ENCODE measurements around the gene AFDN. TPM values are rescaled to one million over a fixed set of nuclear protein-coding genes. Genes with fewer than 3 reads are reported as not detected.

AFDN gene
- total and polyA plus RNA-seq, 2 experiments from 2014 or later: 130 to 198 TPM

DNA sequence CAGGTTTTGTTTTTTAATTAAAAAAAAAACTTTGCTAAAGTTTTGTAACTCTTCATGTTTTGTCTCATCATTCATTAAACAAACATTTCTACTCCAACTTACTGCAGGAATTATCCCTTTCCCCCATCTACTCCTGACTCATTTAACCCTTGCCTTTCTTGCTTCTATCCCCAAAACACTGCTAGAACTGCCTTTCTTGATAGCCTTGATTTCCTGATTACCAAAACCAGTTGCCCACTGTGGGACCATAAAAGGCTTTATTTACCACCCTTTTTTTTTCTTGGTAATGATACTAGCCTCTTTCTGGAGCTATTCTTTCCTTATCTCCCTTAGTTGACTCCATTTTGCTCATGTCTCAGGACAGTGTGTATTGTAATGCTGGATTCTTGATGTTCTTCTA, 15.3 kb downstream of the AFDN start:
- peaks cover 100% of the 10 kb centered on the region for H3K79me2 ChIP-seq
- H3K27ac ChIP-seq: no peak overlapping the region
- peaks cover 36% of the 10 kb centered on the region for H3K4me1 ChIP-seq (ENCODE audit: insufficient read depth)
- H3K9me2 ChIP-seq (replicated peaks; ENCODE audit: insufficient read depth): no peaks in the 10 kb centered on the region
- no peaks in the 10 kb centered on the region for H3K9me3 ChIP-seq (ENCODE audit: low read depth)
- H3K36me3 ChIP-seq (replicated peaks; ENCODE audit: insufficient read depth, low read depth): no peaks in the 10 kb centered on the region
- no peak overlapping the region for H3K4me3 ChIP-seq
- no peak for DNase-seq (ENCODE audit: low spot score)
- TF ChIP-seq EZH2phosphoT487 (IDR thresholded peaks at IDR 0.05; ENCODE audit: low read depth, severe bottlenecking, unreplicated experiment) (no peak), EZH2 (IDR thresholded peaks at IDR 0.05; ENCODE audit: borderline replicate concordance) (no peak)
- TF ChIP-seq, protein P1, sequence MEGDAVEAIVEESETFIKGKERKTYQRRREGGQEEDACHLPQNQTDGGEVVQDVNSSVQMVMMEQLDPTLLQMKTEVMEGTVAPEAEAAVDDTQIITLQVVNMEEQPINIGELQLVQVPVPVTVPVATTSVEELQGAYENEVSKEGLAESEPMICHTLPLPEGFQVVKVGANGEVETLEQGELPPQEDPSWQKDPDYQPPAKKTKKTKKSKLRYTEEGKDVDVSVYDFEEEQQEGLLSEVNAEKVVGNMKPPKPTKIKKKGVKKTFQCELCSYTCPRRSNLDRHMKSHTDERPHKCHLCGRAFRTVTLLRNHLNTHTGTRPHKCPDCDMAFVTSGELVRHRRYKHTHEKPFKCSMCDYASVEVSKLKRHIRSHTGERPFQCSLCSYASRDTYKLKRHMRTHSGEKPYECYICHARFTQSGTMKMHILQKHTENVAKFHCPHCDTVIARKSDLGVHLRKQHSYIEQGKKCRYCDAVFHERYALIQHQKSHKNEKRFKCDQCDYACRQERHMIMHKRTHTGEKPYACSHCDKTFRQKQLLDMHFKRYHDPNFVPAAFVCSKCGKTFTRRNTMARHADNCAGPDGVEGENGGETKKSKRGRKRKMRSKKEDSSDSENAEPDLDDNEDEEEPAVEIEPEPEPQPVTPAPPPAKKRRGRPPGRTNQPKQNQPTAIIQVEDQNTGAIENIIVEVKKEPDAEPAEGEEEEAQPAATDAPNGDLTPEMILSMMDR (IDR thresholded peaks at IDR 0.05; ENCODE audit: poor library complexity): no peak
- peaks cover 98% of the 10 kb centered on the region for H4K20me1 ChIP-seq (ENCODE audit: insufficient read depth, poor library complexity, severe bottlenecking)
- H3K27me3 ChIP-seq: no peaks in the 10 kb centered on the region
- H3K4me2 ChIP-seq: peak overlapping the region; percentile 1
- H2AFZ ChIP-seq: no peak overlapping the region

DNA sequence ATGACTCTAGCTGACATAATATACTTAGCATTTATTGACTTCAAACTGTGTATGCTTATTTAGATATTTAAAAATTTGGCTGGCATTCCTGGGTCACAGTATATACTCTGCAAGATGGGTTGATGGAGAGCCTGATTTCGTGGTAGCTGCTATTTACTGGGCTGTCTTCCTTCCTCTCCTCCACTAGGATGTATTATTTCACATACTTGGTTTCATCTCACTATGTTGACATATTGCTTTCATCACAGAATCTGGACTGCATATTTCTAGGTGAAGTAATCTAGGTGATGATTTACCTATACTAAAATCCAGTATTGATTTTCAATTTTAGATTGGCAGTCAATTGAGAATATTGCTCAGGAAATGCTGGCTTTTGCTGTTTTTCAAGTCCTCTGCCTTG, 15.7 kb downstream of the AFDN start:
- Histone ChIP-seq H3K9me2 (replicated peaks; ENCODE audit: insufficient read depth) (no peaks in the 10 kb centered on the region), H3K4me2 (peak overlapping the region; percentile 1), H3K4me3 (no peak overlapping the region), H3K36me3 (replicated peaks; ENCODE audit: insufficient read depth, low read depth) (no peaks in the 10 kb centered on the region), H3K9me3 (ENCODE audit: low read depth) (no peaks in the 10 kb centered on the region), H4K20me1 (ENCODE audit: insufficient read depth, poor library complexity, severe bottlenecking) (peaks cover 98% of the 10 kb centered on the region), H3K4me1 (ENCODE audit: insufficient read depth) (peaks cover 41% of the 10 kb centered on the region), H3K27ac (no peak overlapping the region), H3K79me2 (peaks cover 100% of the 10 kb centered on the region), H3K27me3 (no peaks in the 10 kb centered on the region), H2AFZ (no peak overlapping the region)
- WGBS (ENCODE audit: low lambda C conversion rate, missing lambda C conversion rate): 63% methylated on average over 1 of the region's 1 CpG
- no peak for TF ChIP-seq EZH2 (IDR thresholded peaks at IDR 0.05; ENCODE audit: borderline replicate concordance)
- TF ChIP-seq, protein P1 (IDR thresholded peaks at IDR 0.05; ENCODE audit: poor library complexity): no peak
- no peak for TF ChIP-seq EZH2phosphoT487 (IDR thresholded peaks at IDR 0.05; ENCODE audit: low read depth, severe bottlenecking, unreplicated experiment)
- no peak for DNase-seq (ENCODE audit: low spot score)

DNA sequence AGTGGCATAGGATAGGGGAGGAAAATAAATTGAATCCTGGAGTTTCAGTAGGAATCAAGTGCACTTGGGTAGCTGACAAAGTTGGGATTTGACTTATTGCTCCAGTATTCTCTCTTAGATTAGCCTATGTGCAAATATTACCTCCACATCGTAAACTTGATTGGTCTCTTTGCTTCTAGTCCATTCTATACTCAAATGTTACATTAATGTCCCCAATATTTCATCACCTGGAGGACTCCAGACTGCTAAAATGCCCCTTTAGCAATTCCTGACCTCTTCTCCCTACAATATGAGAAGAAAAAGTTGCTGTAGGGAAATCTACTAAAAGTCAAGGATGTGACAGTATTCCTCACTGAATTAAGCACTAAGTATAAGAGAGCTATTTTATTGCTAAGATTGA, 16.3 kb downstream of the AFDN start:
- Histone ChIP-seq H3K9me3 (ENCODE audit: low read depth) (no peaks in the 10 kb centered on the region), H3K27me3 (no peaks in the 10 kb centered on the region), H3K4me2 (no peak overlapping the region), H3K36me3 (replicated peaks; ENCODE audit: insufficient read depth, low read depth) (no peaks in the 10 kb centered on the region), H4K20me1 (ENCODE audit: insufficient read depth, poor library complexity, severe bottlenecking) (peaks cover 97% of the 10 kb centered on the region), H2AFZ (no peak overlapping the region), H3K79me2 (peaks cover 100% of the 10 kb centered on the region), H3K27ac (no peak overlapping the region), H3K4me1 (ENCODE audit: insufficient read depth) (peaks cover 47% of the 10 kb centered on the region), H3K9me2 (replicated peaks; ENCODE audit: insufficient read depth) (no peaks in the 10 kb centered on the region), H3K4me3 (no peak overlapping the region)
- 93% methylated on average over 1 of the region's 1 CpG for WGBS (ENCODE audit: low lambda C conversion rate, missing lambda C conversion rate)
- TF ChIP-seq, protein P1 (IDR thresholded peaks at IDR 0.05; ENCODE audit: poor library complexity): no peak
- TF ChIP-seq EZH2phosphoT487 (IDR thresholded peaks at IDR 0.05; ENCODE audit: low read depth, severe bottlenecking, unreplicated experiment): no peak
- TF ChIP-seq EZH2 (IDR thresholded peaks at IDR 0.05; ENCODE audit: borderline replicate concordance): no peak
- no peak for DNase-seq (ENCODE audit: low spot score)

DNA sequence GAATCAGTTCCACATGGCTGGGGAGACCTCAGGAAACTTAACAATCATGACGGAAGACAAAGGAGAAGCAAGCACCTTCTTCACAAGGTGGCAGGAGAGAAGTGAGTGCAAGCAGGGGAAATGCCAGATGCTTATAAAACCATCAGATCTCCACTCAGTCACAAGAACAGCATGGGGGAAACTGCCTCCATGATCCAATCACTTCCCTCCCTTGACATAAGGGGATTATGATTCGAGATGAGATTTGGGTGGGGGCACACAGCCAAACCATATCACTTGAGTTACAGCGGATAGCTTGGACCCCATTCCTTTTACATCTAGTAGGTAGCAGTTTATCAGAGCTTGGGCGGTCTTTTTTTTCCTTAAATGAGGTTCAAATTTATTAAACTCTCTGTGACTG, 19.1 kb downstream of the AFDN start:
- TF ChIP-seq, protein P1 (IDR thresholded peaks at IDR 0.05; ENCODE audit: poor library complexity): no peak
- TF ChIP-seq EZH2 (IDR thresholded peaks at IDR 0.05; ENCODE audit: borderline replicate concordance) (no peak), EZH2phosphoT487 (IDR thresholded peaks at IDR 0.05; ENCODE audit: low read depth, severe bottlenecking, unreplicated experiment) (no peak)
- H3K27ac ChIP-seq: no peak overlapping the region
- WGBS (ENCODE audit: low lambda C conversion rate, missing lambda C conversion rate): 68% methylated on average over 4 of the region's 4 CpGs

More for the DNA sequence above, 19.1 kb downstream of the AFDN start:
- H2AFZ ChIP-seq: no peak overlapping the region
- peaks cover 100% of the 10 kb centered on the region for H3K79me2 ChIP-seq
- H3K4me3 ChIP-seq: no peak overlapping the region
- peaks cover 89% of the 10 kb centered on the region for H4K20me1 ChIP-seq (ENCODE audit: insufficient read depth, poor library complexity, severe bottlenecking)
- no peak for DNase-seq (ENCODE audit: low spot score)
- H3K9me2 ChIP-seq (replicated peaks; ENCODE audit: insufficient read depth): no peaks in the 10 kb centered on the region
- H3K4me1 ChIP-seq (ENCODE audit: insufficient read depth): peaks cover 43% of the 10 kb centered on the region
- no peaks in the 10 kb centered on the region for H3K27me3 ChIP-seq
- H3K9me3 ChIP-seq (ENCODE audit: low read depth): no peaks in the 10 kb centered on the region
- H3K36me3 ChIP-seq (replicated peaks; ENCODE audit: insufficient read depth, low read depth): no peaks in the 10 kb centered on the region
- H3K4me2 ChIP-seq: no peak overlapping the region
